Kidney tubule cell (primary cell): ENCODE data around the gene NAA20.
"Not testable (repeated sequence)": the region's sequence is repeated elsewhere in the genome, so short reads cannot be mapped to it uniquely, and the experiment has no call there.

Experiments
- DNase-seq: peaks from one replicate; pipeline ENCODE4 v3.0.0-alpha.2; 2018; ENCODE audit warnings: low spot score

Gene NAA20

GRCh38 chr20:19991308-19991707 is 25.9 kb upstream of the NAA20 start:
- DNase-seq = no peak

- no peak for DNase-seq
Measured at GRCh38 chr20:19991854-19992253, 25.3 kb upstream of the NAA20 start.

GRCh38 chr20:19992996-19993908 is 23.9 kb upstream of the NAA20 start:
- DNase-seq = peak; percentile 94

GRCh38 chr20:19993958-19994669 is 23.0 kb upstream of the NAA20 start:
- DNase-seq = peak; percentile 91

- peak; percentile 61 for DNase-seq
Measured at GRCh38 chr20:19995220-19995863, 21.8 kb upstream of the NAA20 start.

GRCh38 chr20:19996222-19996621 is 20.9 kb upstream of the NAA20 start:
- no peak for DNase-seq

- DNase-seq = no peak
Measured at GRCh38 chr20:19996917-19997316, 20.2 kb upstream of the NAA20 start.

- no peak for DNase-seq
Measured at GRCh38 chr20:19998990-19999705, 18.0 kb upstream of the NAA20 start.

- DNase-seq = no peak
Measured at GRCh38 chr20:20000211-20000968, 16.8 kb upstream of the NAA20 start.

- DNase-seq = no peak
Measured at GRCh38 chr20:20002101-20002998, 14.8 kb upstream of the NAA20 start.

- peak; percentile 58 for DNase-seq
Measured at GRCh38 chr20:20003031-20003954, 13.9 kb upstream of the NAA20 start.

- not testable (repeated sequence) for DNase-seq
Measured at GRCh38 chr20:20003955-20004322, 13.2 kb upstream of the NAA20 start.

GRCh38 chr20:20005342-20005741 is 11.8 kb upstream of the NAA20 start:
- DNase-seq = no peak

- no peak for DNase-seq
Measured at GRCh38 chr20:20009784-20010253, 7.3 kb upstream of the NAA20 start.

GRCh38 chr20:20010639-20011500 is 6.3 kb upstream of the NAA20 start:
- no peak for DNase-seq

GRCh38 chr20:20012541-20012940 is 4.6 kb upstream of the NAA20 start:
- no peak for DNase-seq

GRCh38 chr20:20014659-20015058 is 2.5 kb upstream of the NAA20 start:
- no peak for DNase-seq

GRCh38 chr20:20017844-20018185 is 653 bp downstream of the NAA20 start:
- DNase-seq = peak; percentile 28
